Parathyroid adenoma (tissue), 2 donors: ENCODE results near the gene AFMID.

Source experiments
- H2AFZ ChIP-seq: fragments of 300-600 bp; sonication (generic); one replicate; pipeline ENCODE4 v1.7.0; 2017; ENCODE audit warnings: antibody characterized with exemption, mild to moderate bottlenecking
- H3K27ac ChIP-seq: fragments of 300-600 bp; sonication (generic); one replicate; pipeline ENCODE4 v1.7.0; 2017
- H3K27me3 ChIP-seq: fragments of 300-600 bp; sonication (generic); one replicate; pipeline ENCODE4 v1.7.0; 2017; ENCODE audit warnings: low read length; ENCODE audit not compliant: control insufficient read depth, insufficient read depth
- H3K36me3 ChIP-seq: fragments of 300-600 bp; sonication (generic); one replicate; pipeline ENCODE4 v1.7.0; 2017; ENCODE audit warnings: low read length; ENCODE audit not compliant: control insufficient read depth, insufficient read depth
- H3K4me1 ChIP-seq: fragments of 300-600 bp; sonication (generic); one replicate; pipeline ENCODE4 v1.7.0; 2017; ENCODE audit warnings: control low read depth
- H3K4me2 ChIP-seq: fragments of 300-600 bp; sonication (generic); one replicate; pipeline ENCODE4 v1.7.0; 2017; ENCODE audit warnings: low read length
- H3K4me3 ChIP-seq: fragments of 300-600 bp; sonication (generic); one replicate; pipeline ENCODE4 v1.7.0; 2017; ENCODE audit warnings: low read depth, low read length
- H3K79me2 ChIP-seq: fragments of 300-600 bp; sonication (generic); one replicate; pipeline ENCODE4 v1.7.0; 2017; ENCODE audit warnings: control low read depth
- H3K9ac ChIP-seq: fragments of 300-600 bp; sonication (generic); one replicate; pipeline ENCODE4 v1.7.0; 2017; ENCODE audit warnings: mild to moderate bottlenecking
- H3K9me3 ChIP-seq: fragments of 300-600 bp; sonication (generic); one replicate; pipeline ENCODE4 v1.7.0; 2017; ENCODE audit warnings: low read length; ENCODE audit not compliant: control insufficient read depth
- CTCF ChIP-seq: fragments of 300-600 bp; sonication (generic); IDR thresholded peaks from one replicate; pipeline ENCODE4 v1.7.0; 2017; ENCODE audit warnings: antibody characterized with exemption, mild to moderate bottlenecking
- donor health status: primary hyperparathyroidism.

The AFMID gene

GRCh38 chr17:78240012-78240655 lies 53.0 kb downstream of the AFMID start:
- no peaks in the 10 kb centered on the region for H3K4me1 ChIP-seq
- no peak overlapping the region for H3K9ac ChIP-seq
- no peak overlapping the region for H3K27ac ChIP-seq

GRCh38 chr17:78240839-78241238 lies 53.7 kb downstream of the AFMID start:
- Histone ChIP-seq H3K27me3 (no peaks in the 10 kb centered on the region), H3K4me2 (no peak overlapping the region), H3K36me3 (no peaks in the 10 kb centered on the region), H3K4me3 (no peak overlapping the region), H3K79me2 (no peaks in the 10 kb centered on the region), H3K27ac (no peak overlapping the region), H3K4me1 (no peaks in the 10 kb centered on the region), H3K9ac (no peak overlapping the region), H3K9me3 (no peaks in the 10 kb centered on the region), H2AFZ (no peak overlapping the region)
- TF ChIP-seq CTCF = no peak

More at GRCh38 chr17:78240012-78240655, 53.0 kb downstream of the AFMID start:
- no peak overlapping the region for H3K4me3 ChIP-seq
- H3K9me3 ChIP-seq = no peaks in the 10 kb centered on the region
- no peak overlapping the region for H2AFZ ChIP-seq
- no peaks in the 10 kb centered on the region for H3K36me3 ChIP-seq
- H3K4me2 ChIP-seq = no peak overlapping the region
- H3K79me2 ChIP-seq = no peaks in the 10 kb centered on the region
- TF ChIP-seq CTCF = no peak
- no peaks in the 10 kb centered on the region for H3K27me3 ChIP-seq

- Histone ChIP-seq H3K4me2 (no peak overlapping the region), H2AFZ (no peak overlapping the region), H3K79me2 (no peaks in the 10 kb centered on the region), H3K4me1 (no peaks in the 10 kb centered on the region), H3K27me3 (no peaks in the 10 kb centered on the region), H3K27ac (no peak overlapping the region), H3K9ac (no peak overlapping the region), H3K36me3 (no peaks in the 10 kb centered on the region), H3K4me3 (no peak overlapping the region), H3K9me3 (no peaks in the 10 kb centered on the region)
- no peak for TF ChIP-seq CTCF
Observed at GRCh38 chr17:78241277-78242023, 54.3 kb downstream of the AFMID start.

- H3K36me3 ChIP-seq = no peaks in the 10 kb centered on the region
- H3K4me1 ChIP-seq = no peaks in the 10 kb centered on the region
- no peak overlapping the region for H3K27ac ChIP-seq
- no peak overlapping the region for H3K4me3 ChIP-seq
- H3K79me2 ChIP-seq = no peaks in the 10 kb centered on the region
- TF ChIP-seq CTCF = no peak
- H3K27me3 ChIP-seq = no peaks in the 10 kb centered on the region
- no peak overlapping the region for H3K4me2 ChIP-seq
- H3K9me3 ChIP-seq = no peaks in the 10 kb centered on the region
- no peak overlapping the region for H2AFZ ChIP-seq
- no peak overlapping the region for H3K9ac ChIP-seq
Observed at GRCh38 chr17:78242024-78242742, 55.0 kb downstream of the AFMID start.
